Effector memory CD4-positive, alpha-beta T cell (primary cell): ENCODE data around the gene HDAC7.

Experiments used
- DNase-seq, 3 donors: peaks; one replicate each; pipeline ENCODE4 v3.0.0-alpha.2; 2020
- H3K27ac ChIP-seq: 2 replicates; pipeline ENCODE4 v1.7.0; 2013; ENCODE audit warnings: mild to moderate bottlenecking, low read length, moderate library complexity; ENCODE audit not compliant: insufficient read depth, poor library complexity, severe bottlenecking
- H3K27me3 ChIP-seq: replicated peaks from 2 replicates; pipeline ENCODE4 v1.7.0; 2013; ENCODE audit warnings: mild to moderate bottlenecking, low read length; ENCODE audit not compliant: insufficient read depth, control insufficient read depth, poor library complexity, severe bottlenecking
- H3K36me3 ChIP-seq: 2 replicates; pipeline ENCODE4 v1.7.0; 2013; ENCODE audit warnings: mild to moderate bottlenecking, low read length, moderate library complexity; ENCODE audit not compliant: control insufficient read depth, insufficient read depth
- H3K4me1 ChIP-seq: 2 replicates; pipeline ENCODE4 v1.7.0; 2013; ENCODE audit warnings: low read length, mild to moderate bottlenecking; ENCODE audit not compliant: control insufficient read depth, insufficient read depth, poor library complexity, severe bottlenecking
- H3K4me3 ChIP-seq: 2 replicates; pipeline ENCODE4 v1.7.0; 2013; ENCODE audit warnings: low read length, low read depth, mild to moderate bottlenecking; ENCODE audit not compliant: insufficient read depth, poor library complexity, severe bottlenecking
- H3K9me3 ChIP-seq: 2 replicates; pipeline ENCODE4 v1.7.0; 2013; ENCODE audit warnings: mild to moderate bottlenecking, low read length, moderate library complexity; ENCODE audit not compliant: control insufficient read depth

HDAC7 gene

DNA sequence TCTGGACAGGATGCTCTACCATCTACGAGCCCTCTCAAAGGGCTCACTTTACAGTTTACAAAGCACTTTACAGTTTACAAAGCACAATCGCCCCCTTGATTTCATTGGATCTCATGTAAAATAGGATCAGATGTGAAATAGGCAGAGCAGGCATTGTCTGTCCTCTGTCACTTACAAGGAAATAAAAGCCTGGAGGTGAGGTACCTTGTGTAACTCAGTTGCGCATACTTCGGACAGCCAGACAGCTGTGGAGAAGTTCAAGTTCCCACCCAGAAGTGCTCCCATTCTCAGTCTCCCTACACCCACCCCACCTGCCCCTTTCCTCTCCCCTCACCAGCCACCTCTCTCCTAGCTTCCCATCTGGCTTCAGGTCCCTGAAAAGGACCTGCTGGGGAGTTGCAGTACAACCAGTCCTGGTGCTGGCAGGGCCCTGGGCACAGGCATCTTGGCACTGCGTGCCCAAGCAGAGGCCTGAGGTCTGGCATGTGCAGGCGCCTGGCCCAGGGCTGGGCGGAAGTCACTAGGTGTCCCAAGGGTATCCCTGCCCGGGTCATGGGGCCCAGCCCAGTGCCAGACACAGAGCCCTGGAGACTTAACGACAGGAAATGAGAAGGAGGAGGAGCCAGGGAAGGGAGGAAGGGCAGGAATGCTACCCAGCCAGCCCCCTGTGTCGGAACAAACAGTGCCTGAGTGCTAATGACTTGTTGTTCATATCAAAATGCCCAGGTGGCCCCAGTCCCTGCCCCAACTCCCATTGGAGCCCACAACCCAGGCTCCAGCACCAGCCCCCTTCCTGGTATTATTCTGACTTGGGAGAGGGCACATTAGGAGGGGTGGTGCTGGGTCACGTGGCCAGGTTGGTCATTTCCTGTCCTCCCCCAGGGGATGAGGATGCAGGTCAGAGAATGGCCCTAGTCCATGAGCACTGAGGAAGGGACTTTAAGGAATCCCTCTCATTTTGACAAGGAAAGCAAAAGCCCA lies 66.4 kb downstream of the HDAC7 start:
- peaks cover 15% of the 10 kb centered on the region for H3K4me1 ChIP-seq
- DNase-seq, result no peak
- H3K27ac ChIP-seq, result no peak overlapping the region
- no peak overlapping the region for H3K4me3 ChIP-seq
- H3K36me3 ChIP-seq, result no peaks in the 10 kb centered on the region
- H3K9me3 ChIP-seq, result no peaks in the 10 kb centered on the region
- no peaks in the 10 kb centered on the region for H3K27me3 ChIP-seq

DNA sequence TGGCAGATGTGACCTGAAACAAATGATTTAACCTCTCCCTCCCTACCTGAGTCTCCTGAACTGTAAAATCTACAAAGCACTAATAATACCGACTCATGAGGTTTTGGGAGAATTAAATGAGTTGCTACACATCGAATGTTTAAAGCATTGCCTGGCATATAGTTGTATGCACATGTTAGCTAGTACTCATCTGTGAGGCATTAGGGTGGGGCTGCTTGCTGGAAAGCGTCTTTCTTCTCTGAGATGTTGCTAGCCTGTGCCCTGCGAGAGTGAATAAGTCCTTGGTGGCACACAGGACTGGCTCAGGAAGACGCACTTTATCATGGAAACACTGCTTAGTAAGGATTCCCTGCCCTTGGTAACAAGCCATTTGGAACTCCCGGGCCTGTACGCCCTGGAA lies 67.2 kb downstream of the HDAC7 start:
- no peaks in the 10 kb centered on the region for H3K36me3 ChIP-seq
- H3K9me3 ChIP-seq, result no peaks in the 10 kb centered on the region
- no peak overlapping the region for H3K27ac ChIP-seq
- H3K27me3 ChIP-seq, result no peaks in the 10 kb centered on the region
- no peak overlapping the region for H3K4me3 ChIP-seq
- DNase-seq, result no peak
- peaks cover 14% of the 10 kb centered on the region for H3K4me1 ChIP-seq

DNA sequence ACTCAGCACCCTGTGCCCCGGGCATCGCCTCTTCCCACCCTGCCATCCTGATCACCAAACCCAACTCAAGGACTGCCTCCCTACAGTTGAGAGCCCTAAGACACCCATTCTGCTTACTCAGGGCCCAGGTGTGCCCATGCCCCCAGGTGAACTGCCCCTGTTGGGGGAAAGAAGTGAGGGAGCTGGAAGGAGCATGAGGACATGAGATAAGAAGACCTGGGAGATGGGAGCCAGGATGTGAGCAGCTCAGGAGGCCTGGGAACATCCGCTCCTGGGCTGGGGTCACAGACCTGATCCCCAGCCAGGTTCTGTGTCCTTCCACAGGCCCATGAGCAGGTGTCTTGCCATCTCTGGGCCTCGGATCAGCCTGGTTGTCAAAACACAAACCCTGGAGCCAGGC lies 67.6 kb downstream of the HDAC7 start:
- H3K36me3 ChIP-seq, result no peaks in the 10 kb centered on the region
- no peak overlapping the region for H3K4me3 ChIP-seq
- no peaks in the 10 kb centered on the region for H3K27me3 ChIP-seq
- H3K9me3 ChIP-seq, result no peaks in the 10 kb centered on the region
- H3K27ac ChIP-seq, result no peak overlapping the region
- DNase-seq, result no peak
- peaks cover 14% of the 10 kb centered on the region for H3K4me1 ChIP-seq

DNA sequence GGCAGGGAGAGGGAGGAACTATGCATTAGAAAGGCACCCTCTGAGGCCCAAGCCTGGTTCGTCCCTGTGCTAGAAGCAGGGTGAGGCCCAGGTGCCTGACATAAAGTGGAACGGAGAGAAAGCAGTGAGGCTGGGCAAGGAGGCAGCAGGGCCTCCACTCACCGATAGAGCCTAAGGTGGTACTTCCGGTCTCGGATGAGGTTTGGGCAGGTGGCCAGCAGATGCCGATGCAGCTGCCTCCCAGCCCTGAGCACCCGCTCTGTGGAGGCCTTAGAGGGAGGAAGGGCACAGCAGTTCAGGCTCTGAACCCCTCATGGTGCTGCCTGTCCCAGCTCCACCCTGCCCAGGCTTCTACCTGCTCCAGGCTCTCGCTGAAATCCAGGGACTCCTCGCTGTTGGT lies 68.1 kb downstream of the HDAC7 start:
- Histone ChIP-seq H3K9me3 (no peaks in the 10 kb centered on the region), H3K4me1 (peaks cover 14% of the 10 kb centered on the region), H3K36me3 (no peaks in the 10 kb centered on the region), H3K27ac (no peak overlapping the region), H3K27me3 (no peaks in the 10 kb centered on the region), H3K4me3 (no peak overlapping the region)
- no peak for DNase-seq

DNA sequence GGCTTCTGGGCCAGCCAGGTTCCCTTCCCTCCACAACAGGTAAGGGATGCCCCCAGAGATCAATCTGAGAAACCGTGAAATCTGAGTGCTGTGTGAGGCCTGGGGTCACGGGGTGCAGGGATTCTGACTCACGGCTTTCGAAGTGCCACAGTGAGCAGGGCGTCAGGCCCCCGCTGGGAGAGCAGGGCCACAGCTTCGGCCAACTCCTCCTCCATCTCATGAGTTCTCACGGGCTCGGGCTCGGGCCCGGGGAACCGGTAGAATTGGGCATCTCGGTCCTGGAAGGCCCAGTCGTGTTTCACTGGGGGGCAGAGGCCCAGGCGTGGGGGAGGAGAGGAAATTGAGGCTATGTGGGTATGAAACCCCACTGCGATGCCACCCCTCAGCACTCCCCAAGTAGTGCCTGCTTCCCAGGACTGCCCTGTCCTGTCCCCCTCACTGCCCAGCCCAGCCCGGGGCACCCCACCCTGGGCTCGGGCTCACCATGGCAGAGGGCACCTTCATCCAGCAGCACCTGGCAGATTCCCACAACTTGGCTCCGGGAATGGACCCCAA lies 68.7 kb downstream of the HDAC7 start:
- H3K4me1 ChIP-seq, result peaks cover 12% of the 10 kb centered on the region

DNA sequence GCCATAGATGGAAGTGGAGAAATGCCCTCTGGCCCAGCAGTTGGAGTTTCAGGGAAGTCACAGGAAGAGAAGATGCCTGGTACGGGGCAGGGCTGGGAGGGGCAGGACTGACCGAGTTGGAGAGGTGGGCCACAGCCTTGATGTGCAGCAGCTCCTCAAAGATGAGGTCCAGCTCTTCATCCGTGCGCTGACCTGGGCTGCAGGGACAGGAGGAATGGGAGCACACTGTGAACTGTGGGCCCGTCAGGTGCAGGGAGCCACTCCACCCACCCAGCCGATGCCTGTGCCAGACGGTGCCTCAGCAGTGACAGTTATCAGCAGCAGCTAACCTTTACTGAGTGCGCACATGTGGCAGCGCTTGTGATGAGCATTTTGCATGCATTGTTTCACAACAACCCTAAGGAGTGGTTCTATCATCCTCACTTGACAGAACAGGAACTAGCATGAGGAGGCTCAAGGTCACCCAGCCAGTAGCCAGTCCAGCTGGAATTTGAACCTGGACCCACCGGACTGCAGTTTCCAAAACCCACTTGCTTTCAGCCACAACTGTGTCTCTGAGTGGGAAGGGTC lies 69.4 kb downstream of the HDAC7 start:
- H3K9me3 ChIP-seq, result no peaks in the 10 kb centered on the region

More for the DNA sequence above, 68.7 kb downstream of the HDAC7 start:
- no peaks in the 10 kb centered on the region for H3K27me3 ChIP-seq
- DNase-seq, result no peak
- no peak overlapping the region for H3K27ac ChIP-seq
- H3K36me3 ChIP-seq, result no peaks in the 10 kb centered on the region
- no peaks in the 10 kb centered on the region for H3K9me3 ChIP-seq
- H3K4me3 ChIP-seq, result no peak overlapping the region

DNA sequence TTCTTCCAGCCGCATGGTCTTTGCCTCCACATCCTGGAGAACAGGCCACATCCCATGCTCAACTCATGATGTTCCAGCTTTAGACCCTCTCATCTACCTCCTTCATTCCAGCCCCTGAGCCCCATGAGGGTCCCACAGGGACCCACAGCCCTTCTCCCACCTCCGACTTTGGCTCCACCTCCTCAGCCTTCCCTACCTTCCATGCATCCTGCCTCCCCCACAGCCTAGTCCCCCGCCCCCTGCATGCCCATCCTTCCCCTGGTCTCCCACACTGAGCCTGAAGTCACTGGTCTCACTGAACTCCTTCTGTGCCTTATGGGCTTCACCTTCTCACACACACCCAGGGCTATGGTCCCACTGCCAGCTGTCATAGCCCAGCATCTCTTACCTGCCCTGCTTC lies 70.8 kb downstream of the HDAC7 start:
- DNase-seq, result no peak
- H3K4me1 ChIP-seq, result no peaks in the 10 kb centered on the region
- H3K27me3 ChIP-seq, result no peaks in the 10 kb centered on the region
- no peak overlapping the region for H3K27ac ChIP-seq
- no peaks in the 10 kb centered on the region for H3K9me3 ChIP-seq
- H3K4me3 ChIP-seq, result no peak overlapping the region
- no peaks in the 10 kb centered on the region for H3K36me3 ChIP-seq

More for the DNA sequence above, 69.4 kb downstream of the HDAC7 start:
- H3K4me1 ChIP-seq, result peaks cover 5% of the 10 kb centered on the region
- H3K27me3 ChIP-seq, result no peaks in the 10 kb centered on the region
- H3K27ac ChIP-seq, result no peak overlapping the region
- H3K36me3 ChIP-seq, result no peaks in the 10 kb centered on the region
- H3K4me3 ChIP-seq, result no peak overlapping the region
- DNase-seq, result no peak

DNA sequence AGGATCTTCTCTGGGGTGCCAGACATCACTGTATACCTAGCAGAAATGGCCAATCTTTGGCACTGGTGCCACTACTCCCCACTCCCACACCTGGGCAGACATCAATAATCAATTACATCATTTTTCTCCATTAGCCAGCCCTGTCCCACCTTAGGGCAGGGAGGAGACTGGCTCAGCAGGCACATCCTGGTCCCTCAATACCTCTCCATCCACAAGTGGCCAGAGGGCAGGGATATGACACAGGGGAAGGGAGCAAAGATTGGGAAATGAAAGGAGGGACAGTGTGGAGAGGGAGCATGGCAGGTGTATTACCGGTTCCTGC lies 71.2 kb downstream of the HDAC7 start:
- no peak for DNase-seq
- Histone ChIP-seq H3K4me1 (no peaks in the 10 kb centered on the region), H3K4me3 (no peak overlapping the region), H3K36me3 (no peaks in the 10 kb centered on the region), H3K27ac (no peak overlapping the region), H3K9me3 (no peaks in the 10 kb centered on the region), H3K27me3 (no peaks in the 10 kb centered on the region)

DNA sequence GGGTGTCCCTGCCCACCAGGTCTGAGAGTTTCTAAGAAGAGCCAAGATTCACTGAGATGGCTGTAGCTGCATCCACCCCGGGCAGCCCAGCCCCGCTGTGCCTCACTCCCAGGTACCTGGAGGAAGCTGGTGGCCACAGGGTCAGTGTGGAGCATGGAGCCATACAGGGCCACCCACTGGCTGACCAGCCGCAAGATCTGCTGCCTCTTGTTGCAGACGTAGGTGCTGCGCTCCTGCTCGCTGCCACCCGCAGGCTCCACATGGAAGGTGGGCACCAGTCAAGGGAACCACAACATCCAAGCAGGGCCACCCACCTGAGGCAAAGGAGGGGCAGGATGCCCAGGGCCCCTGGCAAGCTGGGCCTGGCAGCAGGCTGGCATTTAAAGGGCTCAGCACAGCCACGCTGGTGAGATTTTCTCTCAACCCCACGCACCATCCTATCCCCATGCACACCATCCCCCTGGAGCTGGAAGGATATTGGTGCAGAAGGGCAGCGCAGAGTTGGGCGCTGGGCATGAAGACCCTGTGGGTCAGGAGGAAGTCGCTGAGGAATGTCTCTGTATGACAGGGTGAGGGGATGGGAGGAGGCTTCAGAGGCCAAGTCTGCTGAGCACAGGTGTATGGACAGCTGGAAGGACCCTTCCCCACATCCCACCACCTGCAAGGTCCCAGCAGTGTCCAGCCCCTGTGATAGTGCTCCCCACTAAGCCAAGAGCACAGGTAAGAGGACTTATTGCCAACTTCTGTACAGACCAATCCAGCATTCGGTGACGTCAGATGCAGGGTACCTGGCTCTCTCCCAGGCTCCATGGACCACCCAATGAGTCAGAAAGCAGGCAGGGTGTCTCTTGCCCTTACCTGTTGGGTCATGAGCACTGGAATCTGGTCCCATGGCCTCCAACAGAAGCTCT lies 71.9 kb downstream of the HDAC7 start:
- Histone ChIP-seq H3K9me3 (no peaks in the 10 kb centered on the region), H3K36me3 (no peaks in the 10 kb centered on the region), H3K27me3 (no peaks in the 10 kb centered on the region), H3K4me1 (no peaks in the 10 kb centered on the region), H3K4me3 (no peak overlapping the region), H3K27ac (no peak overlapping the region)
- no peak for DNase-seq
